ENCODE results near the gene SSC5D. TPM values are rescaled to one million over a fixed set of nuclear protein-coding genes. Genes with fewer than 3 reads are reported as not detected.

Gene SSC5D
- total and polyA plus RNA-seq, 2 experiments from 2014 or later: 10.0 to 12.6 TPM

- no peaks in the 10 kb centered on the region for H3K9me3 ChIP-seq (ENCODE audit: low read depth)
- H3F3A ChIP-seq (ENCODE audit: insufficient read depth): peaks cover 5% of the 10 kb centered on the region; the same call in 1 of the 2 replicates
- no peak for TF ChIP-seq EZH2 (IDR thresholded peaks at IDR 0.05; ENCODE audit: insufficient read depth, poor library complexity, severe bottlenecking)
- TF ChIP-seq EZH2phosphoT487 (IDR thresholded peaks at IDR 0.05; ENCODE audit: insufficient read depth, low read depth): no peak
- H4K20me1 ChIP-seq (ENCODE audit: insufficient read depth): no peaks in the 10 kb centered on the region
- no peak overlapping the region for H3K27ac ChIP-seq
- H3K4me3 ChIP-seq: no peak overlapping the region
- H2AFZ ChIP-seq: no peak overlapping the region
- no peak overlapping the region for H3K9ac ChIP-seq
- no peaks in the 10 kb centered on the region for H3K27me3 ChIP-seq (replicated peaks; ENCODE audit: insufficient read depth)
- no peaks in the 10 kb centered on the region for H3K9me2 ChIP-seq (ENCODE audit: insufficient read depth)
- H3K79me2 ChIP-seq (ENCODE audit: insufficient read depth): peaks cover 36% of the 10 kb centered on the region
- no peaks in the 10 kb centered on the region for H3K36me3 ChIP-seq (ENCODE audit: low read depth)
- 94 to 97% methylated on average over 39 to 52 of the region's 52 CpGs for WGBS, 2 experiments (ENCODE audit: low coverage in 1 of 2, low lambda C conversion rate in 2 of 2, missing lambda C conversion rate in 2 of 2)
- in situ Hi-C loops (cut with MboI): no loop called here
- peaks cover 16% of the 10 kb centered on the region for H3K4me1 ChIP-seq (ENCODE audit: insufficient read depth)
- DNase-seq: no peak
- H3K4me2 ChIP-seq (ENCODE audit: unreplicated experiment): no peak overlapping the region
These were observed 7.0 kb upstream of the SSC5D start for GRCh38 chr19:55481148-55481793.

- peaks cover 6% of the 10 kb centered on the region; the same call in 1 of the 2 replicates for H3F3A ChIP-seq (ENCODE audit: insufficient read depth)
- no peaks in the 10 kb centered on the region for H3K36me3 ChIP-seq (ENCODE audit: low read depth)
- H3K4me3 ChIP-seq: no peak overlapping the region
- no peaks in the 10 kb centered on the region for H3K27me3 ChIP-seq (replicated peaks; ENCODE audit: insufficient read depth)
- no peaks in the 10 kb centered on the region for H4K20me1 ChIP-seq (ENCODE audit: insufficient read depth)
- DNase-seq: no peak
- no peak overlapping the region for H3K27ac ChIP-seq
- peaks cover 36% of the 10 kb centered on the region for H3K79me2 ChIP-seq (ENCODE audit: insufficient read depth)
- no peaks in the 10 kb centered on the region for H3K9me3 ChIP-seq (ENCODE audit: low read depth)
- 81 to 100% methylated on average over 1 to 39 of the region's 40 CpGs for WGBS, 2 experiments (ENCODE audit: low coverage in 1 of 2, low lambda C conversion rate in 2 of 2, missing lambda C conversion rate in 2 of 2)
- H3K9ac ChIP-seq: no peak overlapping the region
- no peak overlapping the region for H2AFZ ChIP-seq
- no peaks in the 10 kb centered on the region for H3K9me2 ChIP-seq (ENCODE audit: insufficient read depth)
- in situ Hi-C loops (cut with MboI): no loop called here
- no peak overlapping the region for H3K4me2 ChIP-seq (ENCODE audit: unreplicated experiment)
- H3K4me1 ChIP-seq (ENCODE audit: insufficient read depth): peaks cover 21% of the 10 kb centered on the region
- TF ChIP-seq EZH2 (IDR thresholded peaks at IDR 0.05; ENCODE audit: insufficient read depth, poor library complexity, severe bottlenecking) (no peak), EZH2phosphoT487 (IDR thresholded peaks at IDR 0.05; ENCODE audit: insufficient read depth, low read depth) (no peak)
These were observed 6.5 kb upstream of the SSC5D start for GRCh38 chr19:55481794-55482155.

GRCh38 chr19:55482156-55482961 lies 5.9 kb upstream of the SSC5D start:
- no peak overlapping the region for H3K27ac ChIP-seq
- peaks cover 34% of the 10 kb centered on the region for H3K79me2 ChIP-seq (ENCODE audit: insufficient read depth)
- no peaks in the 10 kb centered on the region for H3K9me2 ChIP-seq (ENCODE audit: insufficient read depth)
- in situ Hi-C loops (cut with MboI): no loop called here
- H3K4me3 ChIP-seq: no peak overlapping the region
- WGBS, 2 experiments (ENCODE audit: low coverage in 1 of 2, low lambda C conversion rate in 2 of 2, missing lambda C conversion rate in 2 of 2): 93 to 97% methylated on average over 27 to 82 of the region's 83 CpGs
- H3F3A ChIP-seq (ENCODE audit: insufficient read depth): peaks cover 12% of the 10 kb centered on the region
- H4K20me1 ChIP-seq (ENCODE audit: insufficient read depth): no peaks in the 10 kb centered on the region
- H3K9me3 ChIP-seq (ENCODE audit: low read depth): no peaks in the 10 kb centered on the region
- H2AFZ ChIP-seq: no peak overlapping the region
- no peak for DNase-seq
- no peak overlapping the region for H3K9ac ChIP-seq
- H3K4me1 ChIP-seq (ENCODE audit: insufficient read depth): peaks cover 27% of the 10 kb centered on the region
- no peaks in the 10 kb centered on the region for H3K36me3 ChIP-seq (ENCODE audit: low read depth)
- H3K4me2 ChIP-seq (ENCODE audit: unreplicated experiment): no peak overlapping the region
- H3K27me3 ChIP-seq (replicated peaks; ENCODE audit: insufficient read depth): no peaks in the 10 kb centered on the region
- TF ChIP-seq EZH2phosphoT487 (IDR thresholded peaks at IDR 0.05; ENCODE audit: insufficient read depth, low read depth) (no peak), EZH2 (IDR thresholded peaks at IDR 0.05; ENCODE audit: insufficient read depth, poor library complexity, severe bottlenecking) (no peak)

- Histone ChIP-seq H4K20me1 (ENCODE audit: insufficient read depth) (no peaks in the 10 kb centered on the region), H3K27me3 (replicated peaks; ENCODE audit: insufficient read depth) (no peaks in the 10 kb centered on the region), H3K9ac (no peak overlapping the region), H3K36me3 (ENCODE audit: low read depth) (no peaks in the 10 kb centered on the region), H3K9me3 (ENCODE audit: low read depth) (no peaks in the 10 kb centered on the region), H3K9me2 (ENCODE audit: insufficient read depth) (no peaks in the 10 kb centered on the region), H3K27ac (no peak overlapping the region), H3K79me2 (ENCODE audit: insufficient read depth) (peaks cover 26% of the 10 kb centered on the region), H3K4me3 (no peak overlapping the region), H3K4me2 (ENCODE audit: unreplicated experiment) (no peak overlapping the region), H2AFZ (no peak overlapping the region), H3F3A (ENCODE audit: insufficient read depth) (peaks cover 12% of the 10 kb centered on the region), H3K4me1 (ENCODE audit: insufficient read depth) (peaks cover 21% of the 10 kb centered on the region)
- DNase-seq: no peak
- 94 to 95% methylated on average over 16 to 47 of the region's 47 CpGs for WGBS, 2 experiments (ENCODE audit: low coverage in 1 of 2, low lambda C conversion rate in 2 of 2, missing lambda C conversion rate in 2 of 2)
- in situ Hi-C loops (cut with MboI): no loop called here
- TF ChIP-seq EZH2phosphoT487 (IDR thresholded peaks at IDR 0.05; ENCODE audit: insufficient read depth, low read depth) (no peak), EZH2 (IDR thresholded peaks at IDR 0.05; ENCODE audit: insufficient read depth, poor library complexity, severe bottlenecking) (no peak)
These were observed 5.1 kb upstream of the SSC5D start for GRCh38 chr19:55482967-55483705.

All from GM23248 (cell line).